Measurements from ENCODE around the gene SKIC8.

DNA sequence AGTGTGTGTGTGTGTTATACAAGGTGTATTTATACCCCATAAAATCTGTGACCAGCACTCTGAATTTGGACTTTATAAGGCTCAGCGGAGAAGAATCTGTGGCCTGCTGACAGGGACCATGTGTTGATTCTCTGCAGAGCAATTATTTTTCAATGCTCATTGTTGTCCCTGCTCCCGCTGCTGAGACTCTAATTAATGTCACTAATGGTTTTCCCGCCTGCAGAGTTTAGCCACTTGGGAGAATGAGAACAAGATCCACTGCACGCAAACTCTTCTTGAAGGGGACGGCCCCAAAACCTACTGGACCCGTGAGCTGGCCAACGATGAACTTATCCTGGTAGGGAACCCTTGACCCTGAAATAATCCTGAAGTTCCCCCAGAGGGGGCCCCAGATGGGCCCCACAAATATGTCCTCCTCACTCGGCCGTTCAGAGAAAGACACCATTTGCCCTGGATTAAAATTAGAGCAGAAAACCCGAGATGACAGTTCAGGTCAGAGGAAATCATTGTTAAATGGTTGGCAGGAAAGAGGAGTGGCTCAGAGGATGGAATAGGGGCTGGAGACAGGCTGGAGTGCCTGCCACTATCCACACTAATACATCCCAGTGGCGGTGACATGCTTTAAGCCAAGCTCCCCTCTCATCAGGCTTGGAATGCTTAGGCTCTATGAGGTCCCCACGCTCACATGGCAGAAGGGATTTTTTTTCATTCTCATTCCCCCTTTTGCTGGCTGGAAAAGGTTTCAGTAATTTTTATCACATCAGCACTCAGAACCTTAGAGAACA, 44.1 kb upstream of the SKIC8 start:
- TF ChIP-seq, protein P1, sequence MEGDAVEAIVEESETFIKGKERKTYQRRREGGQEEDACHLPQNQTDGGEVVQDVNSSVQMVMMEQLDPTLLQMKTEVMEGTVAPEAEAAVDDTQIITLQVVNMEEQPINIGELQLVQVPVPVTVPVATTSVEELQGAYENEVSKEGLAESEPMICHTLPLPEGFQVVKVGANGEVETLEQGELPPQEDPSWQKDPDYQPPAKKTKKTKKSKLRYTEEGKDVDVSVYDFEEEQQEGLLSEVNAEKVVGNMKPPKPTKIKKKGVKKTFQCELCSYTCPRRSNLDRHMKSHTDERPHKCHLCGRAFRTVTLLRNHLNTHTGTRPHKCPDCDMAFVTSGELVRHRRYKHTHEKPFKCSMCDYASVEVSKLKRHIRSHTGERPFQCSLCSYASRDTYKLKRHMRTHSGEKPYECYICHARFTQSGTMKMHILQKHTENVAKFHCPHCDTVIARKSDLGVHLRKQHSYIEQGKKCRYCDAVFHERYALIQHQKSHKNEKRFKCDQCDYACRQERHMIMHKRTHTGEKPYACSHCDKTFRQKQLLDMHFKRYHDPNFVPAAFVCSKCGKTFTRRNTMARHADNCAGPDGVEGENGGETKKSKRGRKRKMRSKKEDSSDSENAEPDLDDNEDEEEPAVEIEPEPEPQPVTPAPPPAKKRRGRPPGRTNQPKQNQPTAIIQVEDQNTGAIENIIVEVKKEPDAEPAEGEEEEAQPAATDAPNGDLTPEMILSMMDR (IDR thresholded peaks at IDR 0.05; ENCODE audit: poor library complexity): no peak
- no peak for TF ChIP-seq EZH2 (IDR thresholded peaks at IDR 0.05; ENCODE audit: borderline replicate concordance)
- TF ChIP-seq EZH2phosphoT487 (IDR thresholded peaks at IDR 0.05; ENCODE audit: low read depth, severe bottlenecking, unreplicated experiment): no peak

All from hepatocyte (in vitro differentiated cells).